SK-N-SH (cell line): ENCODE measurements around the gene SORBS1. TPM values are rescaled to one million over a fixed set of nuclear protein-coding genes. Genes with fewer than 3 reads are reported as not detected.
"Not testable (repeated sequence)": the region's sequence is repeated elsewhere in the genome, so short reads cannot be mapped to it uniquely, and the experiment has no call there.

Experiments used
- CTCF ChIA-PET: fragments of 300-600, 350-600 bp; formaldehyde crosslinking; extraction: SDS; loops from one replicate; lab custom pipeline; 2021; lab: Yijun Ruan, JAX
- POLR2A ChIA-PET: fragments of 350-600 bp; sonication (Branson Sonifier 250); formaldehyde crosslinking; extraction: SDS; loops from one replicate; lab custom pipeline; 2020; ENCODE audit warnings: antibody characterized with exemption, inconsistent platforms; lab: Yijun Ruan, JAX
- DNase-seq: peaks from one replicate; pipeline ENCODE4 v3.0.0; 2012
- H2AFZ ChIP-seq: fragments of 200-600 bp; sonication (generic); 2 replicates; pipeline ENCODE4 v1.8.1; 2016; ENCODE audit warnings: antibody characterized with exemption, mild to moderate bottlenecking, low read depth
- H3F3A ChIP-seq: fragments of 200-600 bp; sonication (generic); replicated peaks from 2 replicates; pipeline ENCODE3; 2016; ENCODE audit warnings: antibody characterized with exemption, mild to moderate bottlenecking; ENCODE audit not compliant: insufficient read depth
- H3K27ac ChIP-seq, 2 experiments: fragments of 200-500 bp in 1 of 2; fragments of 200-600 bp in 1 of 2; sonication (Bioruptor generic) in 1 of 2; sonication (generic), shearing (Covaris generic) in 1 of 2; 2 replicates each; pipeline versions ENCODE4 v1.5.1 to v1.6.1; 2014 to 2016; ENCODE audit warnings: low read depth in 2 of 2, inconsistent platforms in 1 of 2, low read length in 1 of 2, mild to moderate bottlenecking in 1 of 2, mixed read lengths in 1 of 2
- H3K27me3 ChIP-seq: fragments of 200-600 bp; sonication (generic), shearing (Covaris generic); 2 replicates; pipeline ENCODE4 v1.6.1; 2016; ENCODE audit warnings: mixed run types; ENCODE audit not compliant: insufficient read depth
- H3K36me3 ChIP-seq, 2 experiments: fragments of 200-500 bp in 1 of 2; fragments of 200-600 bp in 1 of 2; sonication (Bioruptor generic) in 1 of 2; sonication (generic) in 1 of 2; replicated peaks in 1 of 2; 2 replicates each; pipeline versions ENCODE3 to v1.5.1; 2014 to 2016; ENCODE audit warnings: low read length in 1 of 2, mild to moderate bottlenecking in 1 of 2; ENCODE audit not compliant: insufficient read depth in 2 of 2, control insufficient read depth in 1 of 2
- H3K4me1 ChIP-seq, 2 experiments: fragments of 200-500 bp in 1 of 2; fragments of 200-600 bp in 1 of 2; sonication (Bioruptor generic) in 1 of 2; sonication (generic), shearing (Covaris generic) in 1 of 2; 2 replicates each; pipeline versions ENCODE4 v1.5.1 to v1.6.1; 2014 to 2016; ENCODE audit warnings: low read depth in 1 of 2, low read length in 1 of 2, mixed run types in 1 of 2; ENCODE audit not compliant: insufficient read depth in 2 of 2, control insufficient read depth in 1 of 2
- H3K4me2 ChIP-seq: fragments of 200-600 bp; sonication (generic), shearing (Covaris generic); 2 replicates; pipeline ENCODE4 v1.6.1; 2017; ENCODE audit warnings: mixed run types
- H3K4me3 ChIP-seq, 2 experiments: fragments of 200-500 bp in 1 of 2; fragments of 200-600 bp in 1 of 2; sonication (Bioruptor generic) in 1 of 2; sonication (generic), shearing (Covaris generic) in 1 of 2; 2 replicates each; pipeline versions ENCODE4 v1.5.1 to v1.8.1; 2014 to 2016; ENCODE audit warnings: low read depth in 2 of 2, inconsistent platforms in 1 of 2, low read length in 1 of 2, mild to moderate bottlenecking in 1 of 2, mixed read lengths in 1 of 2, moderate library complexity in 1 of 2
- H3K79me2 ChIP-seq: fragments of 200-600 bp; sonication (generic); 2 replicates; pipeline ENCODE4 v1.8.1; 2017; ENCODE audit warnings: mild to moderate bottlenecking; ENCODE audit not compliant: insufficient read depth
- H3K9ac ChIP-seq: fragments of 200-600 bp; sonication (generic); 2 replicates; pipeline ENCODE4 v1.6.1; 2017; ENCODE audit warnings: mixed run types
- H3K9me2 ChIP-seq: fragments of 200-600 bp; sonication (generic); 2 replicates; pipeline ENCODE4 v1.6.1; 2017; ENCODE audit warnings: mixed run types
- H3K9me3 ChIP-seq: fragments of 200-600 bp; sonication (generic); 2 replicates; pipeline ENCODE4 v1.6.1; 2017; ENCODE audit warnings: mixed run types, mild to moderate bottlenecking, moderate library complexity
- H4K20me1 ChIP-seq: fragments of 200-600 bp; sonication (generic); 2 replicates; pipeline ENCODE4 v1.6.1; 2017; ENCODE audit warnings: mild to moderate bottlenecking, mixed run types; ENCODE audit not compliant: insufficient read depth
- CTCF ChIP-seq: fragments of 200-600 bp; sonication (generic); IDR thresholded peaks from 2 replicates; pipeline ENCODE4 v1.6.1; 2017; ENCODE audit warnings: antibody characterized with exemption, mild to moderate bottlenecking, moderate library complexity
- ELF1 ChIP-seq: IDR thresholded peaks from 2 replicates; pipeline ENCODE4 v1.4.0; 2012
- EP300 ChIP-seq, 2 experiments: IDR thresholded peaks; 2 replicates each; pipeline versions ENCODE4 v1.4.0 to v1.6.1; 2012; ENCODE audit warnings: borderline replicate concordance in 1 of 2, low read depth in 1 of 2, low read length in 1 of 2
- EZH2phosphoT487 ChIP-seq: fragments of 200-600 bp; sonication (generic); IDR thresholded peaks from 2 replicates; pipeline ENCODE4 v1.6.1; 2017; ENCODE audit warnings: low read depth, mixed run types, mild to moderate bottlenecking, antibody characterized with exemption, moderate library complexity, borderline replicate concordance
- FOSL2 ChIP-seq: IDR thresholded peaks from 2 replicates; pipeline ENCODE4 v1.4.0; 2012; ENCODE audit warnings: low read depth, mild to moderate bottlenecking, moderate library complexity, borderline replicate concordance
- FOXJ3 ChIP-seq: sonication (generic); formaldehyde crosslinking; IDR thresholded peaks from 2 replicates; pipeline ENCODE4 v1.5.1; 2020; ENCODE audit warnings: mild to moderate bottlenecking, missing genetic modification reagents
- FOXM1 ChIP-seq: IDR thresholded peaks from 2 replicates; pipeline ENCODE4 v1.4.0; 2012; ENCODE audit warnings: low read depth, mild to moderate bottlenecking
- GABPA ChIP-seq: IDR thresholded peaks from 2 replicates; pipeline ENCODE4 v1.4.0; 2012; ENCODE audit warnings: low read depth, mild to moderate bottlenecking
- IRF3 ChIP-seq: fragments of 150-350 bp; IDR thresholded peaks from 2 replicates; pipeline ENCODE4 v1.6.1; 2016; ENCODE audit warnings: mild to moderate bottlenecking, low read depth, low read length
- MAX ChIP-seq: IDR thresholded peaks from 2 replicates; pipeline ENCODE4 v1.4.0; 2012; ENCODE audit warnings: low read depth
- MXI1 ChIP-seq: IDR thresholded peaks from 2 replicates; pipeline ENCODE4 v1.6.1; 2012; ENCODE audit warnings: mild to moderate bottlenecking, low read depth, low read length, improper control_type of control experiment
- NRF1 ChIP-seq: IDR thresholded peaks from 2 replicates; pipeline ENCODE4 v1.6.1; 2012; ENCODE audit warnings: low read depth, mild to moderate bottlenecking, low read length
- POLR2AphosphoS5 ChIP-seq: IDR thresholded peaks from 2 replicates; pipeline ENCODE4 v1.6.1; 2012; ENCODE audit warnings: low read depth, low read length
- RXRA ChIP-seq: IDR thresholded peaks from 2 replicates; pipeline ENCODE4 v1.4.0; 2012; ENCODE audit warnings: low read depth, mild to moderate bottlenecking, borderline replicate concordance
- SMC3 ChIP-seq: IDR thresholded peaks from 2 replicates; pipeline ENCODE4 v1.6.1; 2012; ENCODE audit warnings: low read depth, low read length, improper control_type of control experiment
- TAF1 ChIP-seq: IDR thresholded peaks from 2 replicates; pipeline ENCODE4 v1.6.1; 2012; ENCODE audit warnings: low read depth, mild to moderate bottlenecking, low read length, moderate library complexity, borderline replicate concordance
- TEAD4 ChIP-seq: IDR thresholded peaks from 2 replicates; pipeline ENCODE4 v1.4.0; 2012; ENCODE audit warnings: mild to moderate bottlenecking, borderline replicate concordance; ENCODE audit not compliant: insufficient read depth
- YY1 ChIP-seq: IDR thresholded peaks from 2 replicates; pipeline ENCODE4 v1.4.0; 2012; ENCODE audit warnings: low read depth, mild to moderate bottlenecking
- WGBS: methylation state at CpG from one replicate; pipeline ENCODE4 v1.1.6; 2017; ENCODE audit warnings: low lambda C conversion rate; 5-methylcytosine and 5-hydroxymethylcytosine counted together
- polyA plus RNA-seq, 3 experiments: library from polyadenylated mRNA; depleted of rRNA; stranded (reverse); fragments of >200 nt; gene quantifications; 2 replicates each; pipeline ENCODE4 v1.2.3, GENCODE V29; 2012

SORBS1 gene
- polyA plus RNA-seq, 1 of the 3 experiments (the other 2 are of a cell fraction), result 0.36 TPM

- no peaks in the 10 kb centered on the region for H3K79me2 ChIP-seq
- H3K27ac ChIP-seq, result no peak overlapping the region
- H3K4me2 ChIP-seq, result no peak overlapping the region
- CTCF ChIA-PET, result interaction anchor here (1.1 to 1.7 kb wide), 5 partner anchors 24 to 106 kb away, joined by 3 to 5 read pairs (median 4); no protein-coding TSS in a partner anchor
- no peaks in the 10 kb centered on the region for H3K9me3 ChIP-seq
- no peak overlapping the region for H3K9ac ChIP-seq
- no peak overlapping the region for H3K4me3 ChIP-seq
- no peaks in the 10 kb centered on the region for H3F3A ChIP-seq
- no peak overlapping the region for H2AFZ ChIP-seq
- no peaks in the 10 kb centered on the region for H3K27me3 ChIP-seq
- H3K36me3 ChIP-seq, result no peaks in the 10 kb centered on the region
- H3K4me1 ChIP-seq, result peaks cover 0 to 3% of the 10 kb centered on the region in 2 experiments; a peak in 1 of 4 replicates
- H4K20me1 ChIP-seq, result no peaks in the 10 kb centered on the region
- no peak for DNase-seq
- no peaks in the 10 kb centered on the region for H3K9me2 ChIP-seq
- POLR2A ChIA-PET, result no interaction called here
- 51% methylated on average over 5 of the region's 5 CpGs for WGBS
- TF ChIP-seq NRF1 (no peak), POLR2AphosphoS5 (no peak), GABPA (no peak), RXRA (no peak), TAF1 (no peak), IRF3 (no peak), FOXJ3 (no peak), ELF1 (no peak), YY1 (no peak), EP300 (IDR thresholded peaks at IDR 0.05; ENCODE audit: borderline replicate concordance in 1 of 2, low read depth in 1 of 2, low read length in 1 of 2) (no peak)
Measured at GRCh38 chr10:95469676-95470075, 91.5 kb downstream of the SORBS1 start.

- Histone ChIP-seq H3K27me3 (no peaks in the 10 kb centered on the region), H3K9ac (no peak overlapping the region), H3K27ac (no peak overlapping the region), H3K9me3 (no peaks in the 10 kb centered on the region), H3K4me3 (no peak overlapping the region), H4K20me1 (no peaks in the 10 kb centered on the region), H3K9me2 (no peaks in the 10 kb centered on the region), H3K36me3 (no peaks in the 10 kb centered on the region), H3K4me1 (peaks cover 0 to 3% of the 10 kb centered on the region in 2 experiments; a peak in 1 of 4 replicates), H3F3A (no peaks in the 10 kb centered on the region), H3K4me2 (no peak overlapping the region), H2AFZ (no peak overlapping the region), H3K79me2 (no peaks in the 10 kb centered on the region)
- ChIA-PET POLR2A (no interaction called here), CTCF (interaction anchor here (1.5 to 1.6 kb wide), 2 partner anchors 24 to 39 kb away, joined by 4 read pairs; no protein-coding TSS in a partner anchor)
- TF ChIP-seq CTCF, result no peak
- no peak for TF ChIP-seq MXI1
- no peak for TF ChIP-seq FOSL2
- TF ChIP-seq FOXJ3, result no peak
- TF ChIP-seq NRF1, result no peak
- TF ChIP-seq TAF1, result no peak
- TF ChIP-seq FOXM1, result no peak
- no peak for TF ChIP-seq SMC3
- TF ChIP-seq TEAD4, result no peak
- no peak for TF ChIP-seq MAX
- TF ChIP-seq EZH2phosphoT487, result no peak
- WGBS, result 76% methylated on average over 3 of the region's 3 CpGs
- DNase-seq, result no peak
Measured at GRCh38 chr10:95469251-95469650, 91.9 kb downstream of the SORBS1 start.

GRCh38 chr10:95467642-95468041 lies 93.5 kb downstream of the SORBS1 start:
- H3K9ac ChIP-seq, H3K79me2 ChIP-seq, H3K4me2 ChIP-seq, H3F3A ChIP-seq, H4K20me1 ChIP-seq, H2AFZ ChIP-seq, DNase-seq, H3K9me3 ChIP-seq, H3K4me1 ChIP-seq, POLR2A ChIA-PET, H3K27ac ChIP-seq, H3K4me3 ChIP-seq, H3K9me2 ChIP-seq, H3K36me3 ChIP-seq, H3K27me3 ChIP-seq: not testable (repeated sequence)
- WGBS, result 78% methylated on average over 5 of the region's 5 CpGs
- CTCF ChIA-PET, result interaction anchor here (0.6 kb wide), 1 partner anchor 36 kb away, joined by 4 read pairs; no protein-coding TSS in a partner anchor
